Esophagus squamous epithelium (tissue), 4 donors: ENCODE data around the gene TMEM200C.

Source experiments
- CTCF ChIP-seq, 6 experiments: fragments of 450-650 bp in 4 of 6; fragments of 200-600 bp in 2 of 6; sonication (generic) in 2 of 6; IDR thresholded peaks; one replicate each; pipeline ENCODE4 v1.5.1; 2016 to 2019; ENCODE audit warnings: antibody characterized with exemption in 6 of 6, mild to moderate bottlenecking in 4 of 6, moderate library complexity in 4 of 6
- POLR2A ChIP-seq, 4 donors: fragments of 450-650 bp; IDR thresholded peaks; one replicate each; pipeline ENCODE4 v1.6.1; 2017; ENCODE audit warnings: antibody characterized with exemption in 4 of 4, mild to moderate bottlenecking in 4 of 4, moderate library complexity in 3 of 4

GRCh38 chr18:5895876-5896740 lies 786 bp upstream of the TMEM200C start:
- no peak for TF ChIP-seq CTCF (IDR thresholded peaks at IDR 0.05)
- no peak for TF ChIP-seq POLR2A (IDR thresholded peaks at IDR 0.05)
